Measurements from ENCODE around the gene NAV3. TPM values are rescaled to one million over a fixed set of nuclear protein-coding genes. Genes with fewer than 3 reads are reported as not detected.
"Not testable (repeated sequence)": the region's sequence is repeated elsewhere in the genome, so short reads cannot be mapped to it uniquely, and the experiment has no call there.

Gene NAV3
- total RNA-seq, 2 donors from 2014 or later, result 1.3 to 1.5 TPM

- no peak for DNase-seq
- intact Hi-C loops (cut with DNase I, micrococcal nuclease), result no loop called here
- no peak for ATAC-seq
Observed at GRCh38 chr12:78194448-78194847, 363.8 kb downstream of the NAV3 start.

GRCh38 chr12:78198896-78199295 is 368.2 kb downstream of the NAV3 start:
- intact Hi-C loops (cut with DNase I, micrococcal nuclease), result no loop called here
- ATAC-seq, result no peak
- no peak for DNase-seq

- intact Hi-C loops (cut with DNase I, micrococcal nuclease), result no loop called here
- ATAC-seq, result no peak
- no peak for DNase-seq
Observed at GRCh38 chr12:78199926-78200325, 369.2 kb downstream of the NAV3 start.

- DNase-seq (no peak), ATAC-seq (no peak)
- intact Hi-C loops (cut with DNase I, micrococcal nuclease), result no loop called here
Observed at GRCh38 chr12:78204926-78205325, 374.2 kb downstream of the NAV3 start.

GRCh38 chr12:78208092-78208491 is 377.4 kb downstream of the NAV3 start:
- DNase-seq (no peak), ATAC-seq (no peak)
- intact Hi-C loops (cut with DNase I, micrococcal nuclease), result no loop called here

- intact Hi-C loops (cut with DNase I, micrococcal nuclease), result no loop called here
- DNase-seq (no peak), ATAC-seq (no peak)
Observed at GRCh38 chr12:78209846-78210505, 379.3 kb downstream of the NAV3 start.

- no peak for DNase-seq
- intact Hi-C loops (cut with DNase I, micrococcal nuclease), result no loop called here
- no peak for ATAC-seq
Observed at GRCh38 chr12:78210506-78210860, 379.8 kb downstream of the NAV3 start.

- no peak for ATAC-seq
- intact Hi-C loops (cut with DNase I, micrococcal nuclease), result no loop called here
- DNase-seq, result no peak
Observed at GRCh38 chr12:78210894-78211302, 380.2 kb downstream of the NAV3 start.

GRCh38 chr12:78220811-78221210 is 390.1 kb downstream of the NAV3 start:
- intact Hi-C loops (cut with DNase I, micrococcal nuclease), result no loop called here
- ATAC-seq (no peak), DNase-seq (no peak)

GRCh38 chr12:78224154-78224553 is 393.5 kb downstream of the NAV3 start:
- no peak for DNase-seq
- ATAC-seq, result no peak
- intact Hi-C loops (cut with DNase I, micrococcal nuclease), result no loop called here

GRCh38 chr12:78226763-78227162 is 396.1 kb downstream of the NAV3 start:
- DNase-seq, result no peak
- no peak for ATAC-seq

GRCh38 chr12:78229591-78230101 is 399.0 kb downstream of the NAV3 start:
- DNase-seq (peak in 1 of 2 donors; percentile 36), ATAC-seq (peak; percentile 61)
- intact Hi-C loops (cut with DNase I, micrococcal nuclease), result no loop called here

More at GRCh38 chr12:78226763-78227162, 396.1 kb downstream of the NAV3 start:
- intact Hi-C loops (cut with DNase I, micrococcal nuclease), result no loop called here

- intact Hi-C loops (cut with DNase I, micrococcal nuclease), result no loop called here
- no peak for ATAC-seq
- no peak for DNase-seq
Observed at GRCh38 chr12:78232756-78233155, 402.1 kb downstream of the NAV3 start.

- intact Hi-C loops (cut with DNase I, micrococcal nuclease), result no loop called here
- DNase-seq (no peak), ATAC-seq (no peak)
Observed at GRCh38 chr12:78236264-78236663, 405.6 kb downstream of the NAV3 start.

GRCh38 chr12:78239544-78239943 is 408.9 kb downstream of the NAV3 start:
- ATAC-seq (no peak), DNase-seq (no peak)
- intact Hi-C loops (cut with DNase I, micrococcal nuclease), result no loop called here

GRCh38 chr12:78240827-78241226 is 410.1 kb downstream of the NAV3 start:
- intact Hi-C loops (cut with DNase I, micrococcal nuclease), result no loop called here

GRCh38 chr12:78241446-78241845 is 410.8 kb downstream of the NAV3 start:
- ATAC-seq (no peak), DNase-seq (no peak)
- intact Hi-C loops (cut with DNase I, micrococcal nuclease), result no loop called here

More at GRCh38 chr12:78240827-78241226, 410.1 kb downstream of the NAV3 start:
- ATAC-seq (no peak), DNase-seq (no peak)

- DNase-seq (no peak), ATAC-seq (no peak)
- intact Hi-C loops (cut with DNase I, micrococcal nuclease), result no loop called here
Observed at GRCh38 chr12:78244916-78245507, 414.3 kb downstream of the NAV3 start.

- ATAC-seq (no peak), DNase-seq (no peak)
- intact Hi-C loops (cut with DNase I, micrococcal nuclease), result no loop called here
Observed at GRCh38 chr12:78248321-78248720, 417.6 kb downstream of the NAV3 start.

- intact Hi-C loops (cut with DNase I, micrococcal nuclease), result no loop called here
- ATAC-seq, result no peak
- DNase-seq, result no peak
Observed at GRCh38 chr12:78249578-78249977, 418.9 kb downstream of the NAV3 start.

- intact Hi-C loops (cut with DNase I, micrococcal nuclease); DNase-seq; ATAC-seq: not testable (repeated sequence)
Observed at GRCh38 chr12:78257662-78258061, 427.0 kb downstream of the NAV3 start.
